CD14-positive monocyte (primary cell): ENCODE measurements around the gene DRD1. TPM values are rescaled to one million over a fixed set of nuclear protein-coding genes. Genes with fewer than 3 reads are reported as not detected.

Experiments
- DNase-seq, 3 donors: peaks; one replicate each; pipeline ENCODE4 v3.0.0-alpha.2; 2011 to 2022
- H2AFZ ChIP-seq: 2 replicates; pipeline ENCODE4 v1.6.0; 2012; ENCODE audit warnings: mild to moderate bottlenecking, low read depth, low read length, inconsistent platforms; ENCODE audit not compliant: insufficient read depth, poor library complexity, severe bottlenecking
- H3K27ac ChIP-seq, 2 donors: 1 replicate in 1 of 2; 2 replicates in 1 of 2; pipeline ENCODE4 v1.5.1; 2012 to 2013; ENCODE audit warnings: low read length in 2 of 2, control low read depth in 1 of 2, inconsistent platforms in 1 of 2, low read depth in 1 of 2, mild to moderate bottlenecking in 1 of 2
- H3K27me3 ChIP-seq, 2 donors: one replicate each; pipeline versions ENCODE4 v1.6.0 to v1.6.1; 2011 to 2013; ENCODE audit warnings: low read length in 2 of 2; ENCODE audit not compliant: control insufficient read depth in 2 of 2, insufficient read depth in 2 of 2
- H3K36me3 ChIP-seq, 2 donors: replicated peaks in 1 of 2; 1 replicate in 1 of 2; 2 replicates in 1 of 2; pipeline versions ENCODE4 v1.5.1 to v1.6.1; 2012 to 2013; ENCODE audit warnings: low read length in 2 of 2, control low read depth in 1 of 2, inconsistent platforms in 1 of 2, mild to moderate bottlenecking in 1 of 2; ENCODE audit not compliant: insufficient read depth in 2 of 2, control insufficient read depth in 1 of 2
- H3K4me1 ChIP-seq, 2 donors: 1 replicate in 1 of 2; 2 replicates in 1 of 2; pipeline versions ENCODE4 v1.5.1 to v1.6.1; 2012 to 2013; ENCODE audit warnings: low read length in 2 of 2, control low read depth in 1 of 2, inconsistent platforms in 1 of 2, mild to moderate bottlenecking in 1 of 2, moderate library complexity in 1 of 2; ENCODE audit not compliant: insufficient read depth in 2 of 2, control insufficient read depth in 1 of 2
- H3K4me2 ChIP-seq: replicated peaks from 2 replicates; pipeline ENCODE3; 2012; ENCODE audit warnings: low read length, moderate library complexity, mild to moderate bottlenecking; ENCODE audit not compliant: poor library complexity, severe bottlenecking; ENCODE audit errors: extremely low read depth
- H3K4me3 ChIP-seq, 3 experiments: fragments of 200-600 bp in 1 of 3; sonication (generic) in 1 of 3; replicated peaks in 1 of 3; 1 replicate in 2 of 3; 2 replicates in 1 of 3; pipeline ENCODE4 v1.5.1; 2011 to 2013; ENCODE audit warnings: low read length in 3 of 3, mild to moderate bottlenecking in 3 of 3, control low read depth in 2 of 3, low read depth in 2 of 3, inconsistent platforms in 1 of 3, moderate library complexity in 1 of 3
- H3K79me2 ChIP-seq: 2 replicates; pipeline ENCODE4 v1.6.0; 2012; ENCODE audit warnings: mild to moderate bottlenecking, control low read depth, inconsistent platforms, low read length, moderate library complexity; ENCODE audit not compliant: insufficient read depth
- H3K9ac ChIP-seq: 2 replicates; pipeline ENCODE4 v1.6.0; 2017; ENCODE audit warnings: low read length, mild to moderate bottlenecking; ENCODE audit not compliant: insufficient read depth, poor library complexity, severe bottlenecking
- H3K9me3 ChIP-seq, 2 donors: replicated peaks in 1 of 2; 1 replicate in 1 of 2; 2 replicates in 1 of 2; pipeline versions ENCODE4 v1.5.1 to v1.6.1; 2012 to 2013; ENCODE audit warnings: low read length in 2 of 2, control low read depth in 1 of 2; ENCODE audit not compliant: control insufficient read depth in 1 of 2, insufficient read depth in 1 of 2
- H4K20me1 ChIP-seq: 2 replicates; pipeline ENCODE4 v1.6.0; 2012; ENCODE audit warnings: mild to moderate bottlenecking, low read length, control low read depth, moderate library complexity; ENCODE audit not compliant: insufficient read depth
- H3K27ac Mint-ChIP-seq, 7 donors: one replicate each; pipeline ENCODE4 v1.8.0; 2020; ENCODE audit warnings: mild to moderate bottlenecking in 7 of 7, mixed read lengths in 7 of 7, moderate library complexity in 6 of 7, inconsistent platforms in 2 of 7
- H3K27me3 Mint-ChIP-seq, 3 donors: one replicate each; pipeline ENCODE4 v1.8.0; 2021 to 2022; ENCODE audit warnings: low read depth in 3 of 3, mild to moderate bottlenecking in 3 of 3, mixed read lengths in 3 of 3, moderate library complexity in 3 of 3, inconsistent platforms in 1 of 3
- H3K36me3 Mint-ChIP-seq, 2 donors: one replicate each; pipeline ENCODE4 v1.8.0; 2020; ENCODE audit warnings: mixed read lengths in 2 of 2, inconsistent platforms in 1 of 2, mild to moderate bottlenecking in 1 of 2
- H3K4me1 Mint-ChIP-seq: one replicate; pipeline ENCODE4 v1.8.0; 2020; ENCODE audit warnings: mild to moderate bottlenecking, mixed read lengths
- H3K4me3 Mint-ChIP-seq, 2 donors: one replicate each; pipeline ENCODE4 v1.8.0; 2020; ENCODE audit warnings: mild to moderate bottlenecking in 2 of 2, mixed read lengths in 2 of 2, moderate library complexity in 1 of 2
- H3K9me3 Mint-ChIP-seq, 7 donors: one replicate each; pipeline ENCODE4 v1.8.0; 2020 to 2022; ENCODE audit warnings: mixed read lengths in 7 of 7, mild to moderate bottlenecking in 6 of 7, moderate library complexity in 6 of 7, inconsistent platforms in 2 of 7
- CTCF ChIP-seq: fragments of 200-600 bp; IDR thresholded peaks from one replicate; pipeline ENCODE4 v1.8.0; 2022; ENCODE audit warnings: antibody characterized with exemption, mild to moderate bottlenecking
- WGBS: methylation state at CpG from one replicate; pipeline ENCODE4 v1.1.5; 2013; ENCODE audit warnings: missing lambda C conversion rate; ENCODE audit not compliant: insufficient coverage; 5-methylcytosine and 5-hydroxymethylcytosine counted together
- intact Hi-C, 2 donors: fragments of 100-400 bp; cut with micrococcal nuclease; formaldehyde crosslinking; loops; one replicate each; pipeline versions ENCODE4 v1.15.0 to v1.15.1; 2023
- polyA plus RNA-seq, 3 donors: library from polyadenylated mRNA; depleted of rRNA in 1 of 3; unstranded in 2 of 3; stranded (reverse) in 1 of 3; fragments of 300-500 nt in 2 of 3; fragments of >200 nt in 1 of 3; fragmentation: Illumina TruSeq in 2 of 3; gene quantifications; 1 replicate in 2 of 3; 2 replicates in 1 of 3; pipeline ENCODE4 v1.2.3, GENCODE V29; 2012 to 2021

The DRD1 gene
- polyA plus RNA-seq, 3 donors: not detected

- intact Hi-C loops: no loop called here
- no peak for TF ChIP-seq CTCF
- Histone ChIP-seq H3K36me3 (no peaks in the 10 kb centered on the region), H3K4me3 (no peak overlapping the region), H2AFZ (no peak overlapping the region), H3K79me2 (no peaks in the 10 kb centered on the region), H3K9ac (no peak overlapping the region), H3K27me3 (peaks cover 4 to 8% of the 10 kb centered on the region in 2 donors), H3K4me1 (no peaks in the 10 kb centered on the region), H3K27ac (no peak overlapping the region), H3K4me2 (no peak overlapping the region), H3K9me3 (no peaks in the 10 kb centered on the region), H4K20me1 (no peaks in the 10 kb centered on the region)
- no CpG with 5 or more reads among the region's 1 CpG for WGBS
- Mint-ChIP-seq H3K36me3 (no peaks in the 10 kb centered on the region), H3K4me1 (peaks cover 5% of the 10 kb centered on the region), H3K4me3 (no peak overlapping the region), H3K9me3 (peaks cover 0 to 3% (median 0%) of the 10 kb centered on the region in 7 donors), H3K27me3 (peaks cover 18 to 27% (median 26%) of the 10 kb centered on the region in 3 donors), H3K27ac (no peak overlapping the region)
- no peak for DNase-seq
These were observed 24.9 kb upstream of the DRD1 start for GRCh38 chr5:175468892-175469291.

- Mint-ChIP-seq H3K27me3 (peaks cover 14 to 24% (median 23%) of the 10 kb centered on the region in 3 donors), H3K27ac (no peak overlapping the region), H3K4me1 (peaks cover 5% of the 10 kb centered on the region), H3K9me3 (peaks cover 0 to 3% (median 0%) of the 10 kb centered on the region in 7 donors), H3K4me3 (no peak overlapping the region), H3K36me3 (no peaks in the 10 kb centered on the region)
- Histone ChIP-seq H3K79me2 (no peaks in the 10 kb centered on the region), H4K20me1 (no peaks in the 10 kb centered on the region), H2AFZ (no peak overlapping the region), H3K9me3 (no peaks in the 10 kb centered on the region), H3K27me3 (peaks cover 2 to 8% of the 10 kb centered on the region in 2 donors), H3K4me3 (no peak overlapping the region), H3K4me1 (no peaks in the 10 kb centered on the region), H3K36me3 (no peaks in the 10 kb centered on the region), H3K27ac (no peak overlapping the region), H3K4me2 (no peak overlapping the region), H3K9ac (no peak overlapping the region)
- intact Hi-C loops: no loop called here
- 62% methylated on average over 6 of the region's 11 CpGs for WGBS
- no peak for TF ChIP-seq CTCF
- DNase-seq: no peak
These were observed 24.2 kb upstream of the DRD1 start for GRCh38 chr5:175467983-175468690.
